NK-92 (cell line): ENCODE results near the gene MDM2.

ENCODE experiments used
- DNase-seq: peaks from one replicate; lab custom pipeline; 2025; ENCODE audit not compliant: unreplicated experiment; lab: John Stamatoyannopoulos, UW

MDM2 gene

GRCh38 chr12:68876461-68876860 lies 68.5 kb downstream of the MDM2 start:
- DNase-seq, result no peak

GRCh38 chr12:68877583-68877982 lies 69.6 kb downstream of the MDM2 start:
- no peak for DNase-seq

GRCh38 chr12:68878283-68878682 lies 70.3 kb downstream of the MDM2 start:
- no peak for DNase-seq

GRCh38 chr12:68878846-68879245 lies 70.9 kb downstream of the MDM2 start:
- DNase-seq, result no peak

GRCh38 chr12:68880660-68881325 lies 72.8 kb downstream of the MDM2 start:
- DNase-seq, result no peak

- no peak for DNase-seq
Measured at GRCh38 chr12:68882251-68882964, 74.4 kb downstream of the MDM2 start.

- DNase-seq, result no peak
Measured at GRCh38 chr12:68883151-68883550, 75.2 kb downstream of the MDM2 start.

- DNase-seq, result no peak
Measured at GRCh38 chr12:68884251-68884650, 76.3 kb downstream of the MDM2 start.

GRCh38 chr12:68885381-68885780 lies 77.4 kb downstream of the MDM2 start:
- no peak for DNase-seq

- DNase-seq, result no peak
Measured at GRCh38 chr12:68886636-68887572, 78.9 kb downstream of the MDM2 start.

- DNase-seq, result no peak
Measured at GRCh38 chr12:68887641-68888040, 79.7 kb downstream of the MDM2 start.

- no peak for DNase-seq
Measured at GRCh38 chr12:68888243-68888642, 80.3 kb downstream of the MDM2 start.

- no peak for DNase-seq
Measured at GRCh38 chr12:68890701-68891113, 82.7 kb downstream of the MDM2 start.

GRCh38 chr12:68891141-68891540 lies 83.2 kb downstream of the MDM2 start:
- no peak for DNase-seq

GRCh38 chr12:68893201-68893600 lies 85.2 kb downstream of the MDM2 start:
- no peak for DNase-seq

GRCh38 chr12:68893741-68894140 lies 85.8 kb downstream of the MDM2 start:
- no peak for DNase-seq

GRCh38 chr12:68894276-68894855 lies 86.4 kb downstream of the MDM2 start:
- DNase-seq, result no peak

GRCh38 chr12:68896881-68897540 lies 89.0 kb downstream of the MDM2 start:
- DNase-seq, result no peak

GRCh38 chr12:68899251-68899771 lies 91.3 kb downstream of the MDM2 start:
- no peak for DNase-seq

GRCh38 chr12:68900241-68900640 lies 92.3 kb downstream of the MDM2 start:
- no peak for DNase-seq
